Measurements from ENCODE around the gene ADGRF1.
"Not testable (repeated sequence)": the region's sequence is repeated elsewhere in the genome, so short reads cannot be mapped to it uniquely, and the experiment has no call there.

The ADGRF1 gene

GRCh38 chr6:47042275-47042791 is at the start of gene ADGRF1:
ADGRF1 (minus strand) TSS chr6:47042332; CDS start chr6:47029061, 13,271 bp downstream.
- in situ Hi-C loops (cut with HindIII; ENCODE audit: low sequenced_read_pairs), result no loop called here

- in situ Hi-C loops (cut with HindIII; ENCODE audit: low sequenced_read_pairs), result no loop called here
Observed at GRCh38 chr6:47090881-47091280, 48.7 kb upstream of the ADGRF1 start.

DNA sequence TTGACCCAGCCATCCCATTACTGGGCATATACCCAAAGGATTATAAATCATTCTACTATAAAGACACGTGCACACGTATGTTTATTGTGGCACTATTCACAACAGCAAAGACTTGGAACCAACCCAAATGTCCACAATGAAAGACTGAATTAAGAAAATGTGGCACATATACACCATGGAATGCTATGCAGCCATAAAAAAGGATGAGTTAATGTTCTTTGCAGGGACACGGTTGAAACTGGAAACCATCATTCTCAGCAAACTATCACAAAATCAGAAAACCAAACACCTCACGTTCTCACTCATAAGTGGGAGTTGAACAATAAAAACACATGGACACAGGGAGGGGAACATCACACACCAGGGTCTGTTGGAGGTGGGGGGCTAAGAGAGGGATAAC is 47.3 kb upstream of the ADGRF1 start:
- in situ Hi-C loops (cut with HindIII; ENCODE audit: low sequenced_read_pairs), result not testable (repeated sequence)

DNA sequence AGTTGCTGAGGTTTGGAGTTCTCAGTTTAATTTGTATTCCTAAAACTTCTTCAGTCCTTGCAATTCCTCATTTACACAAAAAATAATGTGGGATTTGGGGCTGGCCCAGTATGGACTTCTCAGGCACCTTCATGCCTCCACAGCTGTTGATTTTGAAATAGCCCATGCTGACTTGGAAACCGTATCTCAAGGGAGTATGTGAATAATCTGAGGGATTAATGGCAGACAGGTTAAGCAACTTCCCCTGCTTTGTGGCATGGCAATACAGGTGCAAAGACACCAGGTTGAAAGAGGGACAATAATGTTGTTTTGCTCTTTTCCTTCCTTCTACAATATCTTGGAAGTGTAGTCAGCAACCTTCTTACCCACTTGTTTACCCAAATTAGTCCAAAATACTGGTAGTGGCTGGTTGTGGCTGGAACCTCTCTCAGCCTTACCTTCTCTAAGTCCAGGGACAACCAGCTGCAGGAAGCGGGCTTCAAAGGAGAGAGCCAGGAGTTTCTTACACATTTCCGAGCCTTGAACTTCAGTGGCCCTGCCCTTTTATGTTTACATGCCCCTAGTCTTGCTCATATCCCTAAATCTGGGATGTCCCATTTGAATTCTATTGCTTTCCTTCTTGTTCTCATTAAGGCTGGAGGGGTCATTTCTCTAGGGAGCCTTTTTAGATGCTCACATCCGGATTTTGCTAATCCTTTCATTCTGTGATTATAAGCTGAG is 44.1 kb upstream of the ADGRF1 start:
- in situ Hi-C loops (cut with HindIII; ENCODE audit: low sequenced_read_pairs), result no loop called here

- in situ Hi-C loops (cut with HindIII; ENCODE audit: low sequenced_read_pairs), result no loop called here
Observed at GRCh38 chr6:47084610-47085009, 42.5 kb upstream of the ADGRF1 start.

GRCh38 chr6:47083586-47084047 is 41.5 kb upstream of the ADGRF1 start:
- in situ Hi-C loops (cut with HindIII; ENCODE audit: low sequenced_read_pairs), result no loop called here

- in situ Hi-C loops (cut with HindIII; ENCODE audit: low sequenced_read_pairs), result no loop called here
Observed at GRCh38 chr6:47080083-47080596, 38.0 kb upstream of the ADGRF1 start.

- in situ Hi-C loops (cut with HindIII; ENCODE audit: low sequenced_read_pairs), result loop anchor here (10.0 kb wide), 1 partner anchor 225 kb away; the partner anchor contains the start of gene TNFRSF21
Observed at GRCh38 chr6:47079638-47080037, 37.5 kb upstream of the ADGRF1 start.

DNA sequence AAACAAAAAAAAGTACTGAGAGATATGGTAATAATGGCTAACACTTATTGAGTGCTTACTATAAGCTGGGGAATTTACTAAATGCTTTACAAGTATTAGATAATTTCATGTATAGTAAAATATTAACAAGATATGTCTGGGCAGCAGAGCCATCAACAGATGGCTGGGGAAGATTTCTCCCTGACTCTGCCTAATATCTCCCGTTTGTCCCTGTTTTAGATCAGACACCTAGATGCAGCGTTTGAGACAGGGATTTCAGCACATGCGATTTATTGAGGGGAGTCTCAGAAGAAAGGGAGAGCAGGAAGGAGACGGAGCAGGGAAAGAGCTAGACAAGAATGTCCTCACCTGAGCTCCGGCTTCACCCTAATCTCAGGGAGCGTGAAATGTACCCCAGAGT is 36.9 kb upstream of the ADGRF1 start:
- in situ Hi-C loops (cut with HindIII; ENCODE audit: low sequenced_read_pairs), result loop anchor here (10.0 kb wide), 1 partner anchor 226 kb away; the partner anchor contains the start of gene TNFRSF21

DNA sequence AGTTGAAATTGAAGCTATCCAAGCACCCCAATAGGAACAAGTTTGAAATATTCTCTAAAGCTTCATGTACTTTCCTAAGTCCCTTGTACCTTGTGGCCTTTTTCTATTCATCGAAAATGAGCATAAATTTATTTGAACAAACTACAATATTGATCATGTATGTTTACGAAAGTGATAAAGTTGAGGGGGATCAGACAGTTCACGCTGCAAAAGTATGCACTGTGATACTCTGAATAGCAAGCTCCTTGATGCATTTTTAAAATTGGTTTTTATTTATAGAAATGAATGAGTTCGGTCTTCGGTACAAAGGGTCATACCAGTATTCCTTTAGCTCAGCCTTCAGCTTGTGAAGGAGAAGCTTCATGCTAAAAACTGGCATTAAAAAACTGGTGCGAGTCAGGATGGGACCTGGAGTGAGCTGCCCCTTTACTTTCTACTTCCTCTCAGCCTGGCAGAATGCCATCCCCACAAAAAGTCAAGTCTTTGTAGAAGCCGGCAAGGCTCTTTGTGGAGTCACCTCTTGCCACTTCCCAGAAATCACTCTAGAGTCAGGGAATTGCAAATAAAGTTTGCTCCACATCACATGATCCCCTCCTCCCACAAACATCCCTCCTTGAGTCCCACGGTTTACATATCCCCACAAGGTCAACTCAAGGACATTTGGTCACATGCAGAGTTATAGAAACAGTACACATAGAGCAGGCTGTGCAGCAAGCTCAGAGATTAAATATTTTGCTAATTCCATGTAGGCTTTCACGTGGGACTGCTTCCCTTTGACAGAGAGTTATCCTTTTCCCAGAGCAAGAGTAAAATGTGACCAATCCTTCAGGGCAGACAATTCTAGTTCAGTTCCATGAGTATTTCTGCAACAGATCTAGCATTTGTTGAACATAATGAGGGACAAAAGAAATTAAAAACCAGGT is 34.6 kb upstream of the ADGRF1 start:
- in situ Hi-C loops (cut with HindIII; ENCODE audit: low sequenced_read_pairs), result loop anchor here (10.0 kb wide), 1 partner anchor 228 kb away; the partner anchor contains the start of gene TNFRSF21

GRCh38 chr6:47075741-47076421 is 33.7 kb upstream of the ADGRF1 start:
- in situ Hi-C loops (cut with HindIII; ENCODE audit: low sequenced_read_pairs), result loop anchor here (10.0 kb wide), 1 partner anchor 229 kb away; the partner anchor contains the start of gene TNFRSF21

DNA sequence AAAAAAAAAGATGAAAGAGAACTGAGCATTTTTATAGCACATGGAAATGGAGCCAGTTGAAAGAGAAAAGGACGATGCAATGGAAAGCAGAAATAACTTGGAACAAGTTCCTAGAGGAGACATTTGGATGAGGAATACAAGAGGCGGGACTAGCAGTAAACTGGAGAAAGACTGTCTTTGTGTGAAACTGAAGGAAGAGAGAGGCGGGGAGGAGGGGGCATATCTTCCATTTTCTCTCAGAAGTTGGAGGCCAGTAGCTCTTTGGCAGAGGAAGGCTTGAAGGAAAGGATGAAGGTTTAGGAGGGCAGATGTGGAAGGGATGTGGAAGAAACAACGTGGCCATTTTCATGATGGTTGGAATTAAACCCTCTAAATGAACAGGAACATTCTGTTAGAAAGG is 33.0 kb upstream of the ADGRF1 start:
- in situ Hi-C loops (cut with HindIII; ENCODE audit: low sequenced_read_pairs), result loop anchor here (10.0 kb wide), 1 partner anchor 230 kb away; the partner anchor contains the start of gene TNFRSF21

DNA sequence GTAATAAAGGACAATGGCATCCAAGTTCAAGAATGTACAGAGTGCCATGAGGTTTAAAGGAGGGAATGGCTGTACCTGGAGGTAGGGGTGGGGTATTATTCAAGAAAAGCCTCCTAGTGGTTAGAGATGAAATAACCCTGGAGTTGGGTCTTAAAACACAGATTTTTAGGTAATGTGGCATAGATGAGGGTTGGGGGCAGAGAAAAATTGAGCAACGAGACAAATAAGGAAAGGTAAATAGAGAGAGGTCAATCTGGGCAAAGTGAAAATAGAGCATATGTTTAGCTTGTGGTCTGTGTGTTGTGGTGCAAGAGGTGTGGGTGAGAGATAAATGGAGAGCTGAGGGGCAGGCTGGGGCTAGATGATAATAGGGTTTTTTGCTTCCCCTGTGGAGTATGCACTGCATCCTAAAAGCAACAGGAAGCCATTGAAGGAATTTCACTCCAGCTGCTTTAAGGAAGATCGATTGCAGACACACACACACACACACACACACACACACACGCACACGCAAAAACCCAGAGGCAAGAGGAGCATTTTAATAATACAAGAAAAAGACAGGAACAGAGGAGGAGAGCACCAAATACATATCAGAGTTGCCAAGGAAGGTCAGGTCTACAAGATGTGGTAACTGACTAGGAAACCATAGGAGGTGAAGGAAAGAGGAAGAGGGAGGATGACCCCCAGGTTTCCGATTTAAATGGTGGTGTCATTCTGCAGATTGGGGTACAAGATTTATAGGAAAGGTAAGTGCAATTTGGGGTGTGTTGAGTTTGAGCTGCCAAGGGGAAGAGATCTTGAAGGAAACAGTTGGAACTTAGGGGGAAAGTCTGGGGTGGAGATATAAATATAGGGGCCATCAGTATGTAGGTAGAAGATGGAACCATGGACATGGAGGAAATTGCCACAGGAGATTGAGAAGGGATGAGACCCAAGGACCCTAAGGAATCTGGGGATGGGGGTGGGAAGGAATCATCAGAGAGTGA is 31.3 kb upstream of the ADGRF1 start:
- in situ Hi-C loops (cut with HindIII; ENCODE audit: low sequenced_read_pairs), result loop anchor here (10.0 kb wide), 1 partner anchor 231 kb away; the partner anchor contains the start of gene TNFRSF21

- in situ Hi-C loops (cut with HindIII; ENCODE audit: low sequenced_read_pairs), result loop anchor here (10.0 kb wide), 1 partner anchor 232 kb away; the partner anchor contains the start of gene TNFRSF21
Observed at GRCh38 chr6:47072667-47073066, 30.5 kb upstream of the ADGRF1 start.

- in situ Hi-C loops (cut with HindIII; ENCODE audit: low sequenced_read_pairs), result loop anchor here (10.0 kb wide), 1 partner anchor 233 kb away; the partner anchor contains the start of gene TNFRSF21
Observed at GRCh38 chr6:47071681-47072080, 29.5 kb upstream of the ADGRF1 start.

DNA sequence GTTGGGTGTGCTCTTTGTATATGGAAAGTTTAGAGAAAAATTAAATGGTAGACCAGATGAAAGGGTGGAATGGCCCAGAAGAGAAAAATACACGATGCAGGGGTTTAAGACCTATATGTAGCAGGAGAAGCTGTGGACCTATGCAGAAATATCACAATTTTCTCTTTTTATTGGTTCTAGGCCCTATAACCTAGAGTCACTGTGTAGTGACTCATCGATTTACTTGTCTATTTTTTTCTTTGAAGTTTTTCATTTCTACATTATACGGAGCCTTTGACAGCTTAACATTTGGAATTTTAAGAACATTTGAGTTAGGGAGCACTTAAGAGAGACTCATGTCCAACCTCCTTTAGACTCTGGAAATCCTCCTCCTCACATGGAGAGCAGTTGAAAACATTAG is 28.3 kb upstream of the ADGRF1 start:
- in situ Hi-C loops (cut with HindIII; ENCODE audit: low sequenced_read_pairs), result loop anchor here (10.0 kb wide), 1 partner anchor 234 kb away; the partner anchor contains the start of gene TNFRSF21

- in situ Hi-C loops (cut with HindIII; ENCODE audit: low sequenced_read_pairs), result no loop called here
Observed at GRCh38 chr6:47069156-47069555, 27.0 kb upstream of the ADGRF1 start.

GRCh38 chr6:47066418-47066817 is 24.3 kb upstream of the ADGRF1 start:
- in situ Hi-C loops (cut with HindIII; ENCODE audit: low sequenced_read_pairs), result no loop called here

- in situ Hi-C loops (cut with HindIII; ENCODE audit: low sequenced_read_pairs), result no loop called here
Observed at GRCh38 chr6:47064274-47064673, 22.1 kb upstream of the ADGRF1 start.

Measured in endothelial cell of hepatic sinusoid (primary cell).